ENCODE results near the gene SPPL2C.
"Not testable (repeated sequence)": the region's sequence is repeated elsewhere in the genome, so short reads cannot be mapped to it uniquely, and the experiment has no call there.

SPPL2C gene

DNA sequence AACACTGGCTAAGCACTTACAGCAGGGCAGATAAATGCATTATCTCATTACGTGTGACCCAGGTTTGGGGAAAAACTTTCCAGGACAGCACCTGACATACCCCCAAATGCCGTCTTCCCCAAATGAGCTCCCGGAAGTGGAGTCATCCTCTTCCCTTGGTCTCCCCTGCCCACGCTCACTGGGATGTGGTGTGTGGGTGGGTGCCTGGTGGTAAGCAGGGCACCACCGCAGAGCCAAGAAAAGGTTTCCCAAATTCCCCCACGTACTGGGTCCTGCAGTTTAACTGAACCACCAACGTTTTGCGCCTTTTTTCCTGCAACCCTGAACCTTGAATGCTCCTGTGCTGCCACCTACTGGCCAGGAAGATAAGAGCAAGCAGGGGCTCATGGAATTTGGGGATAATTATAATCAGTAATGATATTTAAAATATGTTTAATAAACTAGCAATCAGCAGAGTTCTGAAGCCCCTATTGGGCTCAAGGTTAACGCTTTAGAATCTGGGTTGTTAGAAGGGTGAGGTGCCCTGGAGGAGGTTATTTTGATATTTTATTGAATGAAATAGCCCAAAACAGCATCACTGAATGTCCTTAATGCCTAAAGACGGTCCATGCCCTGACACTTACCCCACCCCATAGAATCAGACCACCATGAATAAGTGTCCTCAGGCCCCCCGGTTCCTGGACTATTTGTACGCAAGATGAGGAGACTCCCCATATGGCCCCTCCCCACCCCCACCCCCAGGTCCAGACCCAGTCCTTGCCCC lies 8.0 kb downstream of the SPPL2C start:
- TF ChIP-seq, protein P1, sequence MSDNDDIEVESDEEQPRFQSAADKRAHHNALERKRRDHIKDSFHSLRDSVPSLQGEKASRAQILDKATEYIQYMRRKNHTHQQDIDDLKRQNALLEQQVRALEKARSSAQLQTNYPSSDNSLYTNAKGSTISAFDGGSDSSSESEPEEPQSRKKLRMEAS (IDR thresholded peaks at IDR 0.05; ENCODE audit: low read depth, low read length): no peak
- TF ChIP-seq, protein P2, sequence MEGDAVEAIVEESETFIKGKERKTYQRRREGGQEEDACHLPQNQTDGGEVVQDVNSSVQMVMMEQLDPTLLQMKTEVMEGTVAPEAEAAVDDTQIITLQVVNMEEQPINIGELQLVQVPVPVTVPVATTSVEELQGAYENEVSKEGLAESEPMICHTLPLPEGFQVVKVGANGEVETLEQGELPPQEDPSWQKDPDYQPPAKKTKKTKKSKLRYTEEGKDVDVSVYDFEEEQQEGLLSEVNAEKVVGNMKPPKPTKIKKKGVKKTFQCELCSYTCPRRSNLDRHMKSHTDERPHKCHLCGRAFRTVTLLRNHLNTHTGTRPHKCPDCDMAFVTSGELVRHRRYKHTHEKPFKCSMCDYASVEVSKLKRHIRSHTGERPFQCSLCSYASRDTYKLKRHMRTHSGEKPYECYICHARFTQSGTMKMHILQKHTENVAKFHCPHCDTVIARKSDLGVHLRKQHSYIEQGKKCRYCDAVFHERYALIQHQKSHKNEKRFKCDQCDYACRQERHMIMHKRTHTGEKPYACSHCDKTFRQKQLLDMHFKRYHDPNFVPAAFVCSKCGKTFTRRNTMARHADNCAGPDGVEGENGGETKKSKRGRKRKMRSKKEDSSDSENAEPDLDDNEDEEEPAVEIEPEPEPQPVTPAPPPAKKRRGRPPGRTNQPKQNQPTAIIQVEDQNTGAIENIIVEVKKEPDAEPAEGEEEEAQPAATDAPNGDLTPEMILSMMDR (IDR thresholded peaks at IDR 0.05; ENCODE audit: low read depth, low read length): peak; percentile 86
- TF ChIP-seq POLR2A (IDR thresholded peaks at IDR 0.05; ENCODE audit: extremely low read depth, insufficient read length) (no peak), MYC (IDR thresholded peaks at IDR 0.05; ENCODE audit: low read depth, low read length) (no peak)
- H3K4me3 ChIP-seq (ENCODE audit: low read depth, low read length): no peak overlapping the region
- DNase-seq (ENCODE audit: low read depth): peak; percentile 73

DNA sequence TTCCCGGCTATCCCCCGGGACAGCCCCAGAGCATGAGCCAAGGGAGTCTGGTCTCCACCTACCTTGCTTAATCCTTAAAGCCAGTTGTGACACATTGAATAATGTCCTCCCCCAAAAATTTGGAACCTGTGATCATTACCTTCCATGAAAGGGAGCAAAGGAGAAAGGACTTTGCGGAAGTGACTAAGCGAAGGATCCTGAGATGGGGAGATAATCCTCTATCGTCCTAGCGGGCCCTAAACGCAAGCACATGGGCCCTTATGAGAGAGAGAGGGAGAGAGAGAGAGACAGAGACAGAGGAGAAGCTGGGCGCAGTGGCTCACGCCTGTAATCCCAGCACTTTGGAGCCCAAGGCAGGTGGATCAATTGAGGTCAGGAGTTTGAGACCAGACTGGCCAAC lies 9.5 kb downstream of the SPPL2C start:
- TF ChIP-seq, protein P2 (IDR thresholded peaks at IDR 0.05; ENCODE audit: low read depth, low read length): no peak
- TF ChIP-seq, protein P1 (IDR thresholded peaks at IDR 0.05; ENCODE audit: low read depth, low read length): no peak
- TF ChIP-seq MYC (IDR thresholded peaks at IDR 0.05; ENCODE audit: low read depth, low read length) (no peak), POLR2A (IDR thresholded peaks at IDR 0.05; ENCODE audit: extremely low read depth, insufficient read length) (no peak)
- no peak overlapping the region for H3K4me3 ChIP-seq (ENCODE audit: low read depth, low read length)
- no peak for DNase-seq (ENCODE audit: low read depth)

- no peak overlapping the region for H3K4me3 ChIP-seq (ENCODE audit: low read depth, low read length)
- TF ChIP-seq POLR2A (IDR thresholded peaks at IDR 0.05; ENCODE audit: extremely low read depth, insufficient read length) (no peak), MYC (IDR thresholded peaks at IDR 0.05; ENCODE audit: low read depth, low read length) (no peak)
- TF ChIP-seq, protein P1 (IDR thresholded peaks at IDR 0.05; ENCODE audit: low read depth, low read length): no peak
- TF ChIP-seq, protein P2 (IDR thresholded peaks at IDR 0.05; ENCODE audit: low read depth, low read length): no peak
- DNase-seq (ENCODE audit: low read depth): no peak
These were observed 11.1 kb downstream of the SPPL2C start for GRCh38 chr17:45855691-45856336.

DNA sequence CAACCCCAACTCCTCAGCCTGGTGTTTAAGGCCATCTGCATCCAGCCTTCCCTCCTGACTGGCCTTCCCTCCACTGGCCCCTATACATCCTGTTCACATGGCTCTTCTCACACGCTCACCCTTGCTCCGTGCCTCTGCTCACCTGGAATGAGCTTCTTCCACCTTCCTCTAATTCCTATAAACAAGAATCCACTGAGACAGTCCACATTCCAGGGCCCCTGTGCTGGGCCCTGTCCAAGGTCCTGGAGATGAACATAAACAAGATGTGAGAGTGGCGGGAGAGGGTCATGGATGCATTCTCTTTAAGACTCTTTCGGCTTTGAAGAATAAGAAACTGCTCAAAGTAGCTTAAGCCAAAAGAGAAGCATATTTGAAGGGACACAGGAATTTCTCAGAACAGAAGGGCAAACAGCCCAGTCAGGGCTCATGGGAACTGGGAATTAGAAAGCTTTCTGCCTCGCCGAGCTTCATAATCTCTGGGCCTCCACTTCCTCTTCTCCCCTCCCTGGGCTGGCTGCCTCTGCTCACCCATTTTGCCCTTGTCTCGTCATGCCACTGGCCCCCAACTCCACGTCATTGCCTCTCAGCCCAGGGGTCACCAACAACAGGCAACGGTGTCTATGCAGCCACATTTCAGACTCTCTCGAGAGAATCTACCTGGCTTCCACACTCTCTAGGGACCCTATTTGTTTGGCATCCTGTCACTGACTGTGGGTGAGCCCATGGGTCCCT lies 13.5 kb downstream of the SPPL2C start:
- no peak overlapping the region for H3K4me3 ChIP-seq (ENCODE audit: low read depth, low read length)
- no peak for TF ChIP-seq POLR2A (IDR thresholded peaks at IDR 0.05; ENCODE audit: extremely low read depth, insufficient read length)
- TF ChIP-seq, protein P2 (IDR thresholded peaks at IDR 0.05; ENCODE audit: low read depth, low read length): no peak
- TF ChIP-seq, protein P1 (IDR thresholded peaks at IDR 0.05; ENCODE audit: low read depth, low read length): no peak
- no peak for TF ChIP-seq MYC (IDR thresholded peaks at IDR 0.05; ENCODE audit: low read depth, low read length)
- DNase-seq (ENCODE audit: low read depth): peak; percentile 36

DNA sequence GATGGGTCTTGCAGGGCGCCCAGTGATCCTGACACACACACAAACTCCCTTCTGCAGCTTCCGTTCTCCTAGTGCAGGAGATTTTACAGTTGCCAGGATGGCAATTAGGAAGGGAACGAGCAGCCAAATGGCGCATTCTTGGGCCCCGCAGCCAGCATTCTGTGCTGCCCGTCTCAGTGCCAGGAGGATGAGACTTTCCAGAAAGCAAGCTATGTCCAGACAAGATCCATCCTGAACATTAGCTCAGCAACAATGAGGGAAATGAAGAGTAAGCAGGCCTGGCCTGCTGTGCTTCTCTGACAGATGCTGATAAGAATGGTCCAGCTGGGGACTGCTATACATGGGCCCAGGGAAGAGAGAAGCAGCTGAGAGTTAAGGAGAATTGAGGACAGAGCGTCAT lies 16.5 kb downstream of the SPPL2C start:
- H3K4me3 ChIP-seq (ENCODE audit: low read depth, low read length): no peak overlapping the region
- TF ChIP-seq POLR2A (IDR thresholded peaks at IDR 0.05; ENCODE audit: extremely low read depth, insufficient read length) (no peak), MYC (IDR thresholded peaks at IDR 0.05; ENCODE audit: low read depth, low read length) (no peak)
- TF ChIP-seq, protein P2 (IDR thresholded peaks at IDR 0.05; ENCODE audit: low read depth, low read length): no peak
- TF ChIP-seq, protein P1 (IDR thresholded peaks at IDR 0.05; ENCODE audit: low read depth, low read length): no peak
- no peak for DNase-seq (ENCODE audit: low read depth)

DNA sequence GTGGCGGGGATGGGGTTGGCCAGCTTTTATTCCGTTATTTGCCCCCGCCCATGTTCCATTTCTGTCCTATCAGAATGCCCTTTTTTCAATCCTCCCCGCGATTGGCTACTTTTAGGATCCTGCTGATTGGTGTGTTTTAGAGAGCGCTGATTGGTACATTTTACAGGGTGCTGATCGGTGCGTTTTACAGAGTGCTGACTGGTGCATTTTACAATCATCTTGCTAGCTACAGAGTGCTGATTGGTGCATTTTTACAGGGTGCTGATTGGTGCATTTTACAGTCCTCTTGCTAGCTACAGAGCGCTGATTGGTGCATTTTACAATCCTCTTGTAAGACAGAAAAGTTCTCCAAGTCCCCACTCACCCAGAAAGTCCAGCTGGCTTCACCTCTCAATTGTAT lies 17.4 kb downstream of the SPPL2C start:
- DNase-seq (ENCODE audit: low read depth); H3K4me3 ChIP-seq (ENCODE audit: low read depth, low read length): not testable (repeated sequence)
